GM19328 (cell line): ENCODE data around the gene IRF5.

ENCODE experiments used
- ATAC-seq: cut with Tn5 transposase; IDR thresholded peaks from one replicate; pipeline ENCODE4 v1.9.1; 2021; ENCODE audit warnings: mild to moderate bottlenecking, moderate library complexity; ENCODE audit not compliant: unreplicated experiment

The IRF5 gene

GRCh38 chr7:128919881-128920799 is 17.6 kb upstream of the IRF5 start:
- ATAC-seq: no peak

GRCh38 chr7:128920913-128921582 is 16.7 kb upstream of the IRF5 start:
- no peak for ATAC-seq

GRCh38 chr7:128921866-128922440 is 15.8 kb upstream of the IRF5 start:
- ATAC-seq: no peak

- ATAC-seq: no peak
These were observed 15.0 kb upstream of the IRF5 start for GRCh38 chr7:128922496-128923410.

- no peak for ATAC-seq
These were observed 14.3 kb upstream of the IRF5 start for GRCh38 chr7:128923411-128923800.

- ATAC-seq: no peak
These were observed 12.8 kb upstream of the IRF5 start for GRCh38 chr7:128924707-128925588.

GRCh38 chr7:128928159-128928813 is 9.4 kb upstream of the IRF5 start:
- ATAC-seq: no peak

- ATAC-seq: no peak
These were observed 8.6 kb upstream of the IRF5 start for GRCh38 chr7:128928882-128929788.

- ATAC-seq: no peak
These were observed 6.4 kb upstream of the IRF5 start for GRCh38 chr7:128931190-128931798.

GRCh38 chr7:128931965-128932861 is 5.5 kb upstream of the IRF5 start:
- no peak for ATAC-seq

- no peak for ATAC-seq
These were observed 4.9 kb upstream of the IRF5 start for GRCh38 chr7:128932862-128933179.

- ATAC-seq: no peak
These were observed 4.4 kb upstream of the IRF5 start for GRCh38 chr7:128933180-128933891.

- peak; percentile 32 for ATAC-seq
These were observed 3.1 kb upstream of the IRF5 start for GRCh38 chr7:128934361-128935341.

GRCh38 chr7:128935342-128935730 is 2.4 kb upstream of the IRF5 start:
- ATAC-seq: no peak

- ATAC-seq: no peak
These were observed 929 bp upstream of the IRF5 start for GRCh38 chr7:128936798-128937197.
